ENCODE results near the gene NAT10.

Gene NAT10

GRCh38 chr11:34111722-34112270, 6.4 kb downstream of the NAT10 start:
- no peak for DNase-seq

- DNase-seq = no peak
Observed at GRCh38 chr11:34114014-34114413, 8.6 kb downstream of the NAT10 start.

GRCh38 chr11:34114471-34114870, 9.0 kb downstream of the NAT10 start:
- DNase-seq = no peak

- no peak for DNase-seq
Observed at GRCh38 chr11:34120651-34121050, 15.2 kb downstream of the NAT10 start.

GRCh38 chr11:34124885-34125668, 19.6 kb downstream of the NAT10 start:
- DNase-seq = no peak

GRCh38 chr11:34126959-34127848, 21.8 kb downstream of the NAT10 start:
- no peak for DNase-seq

- no peak for DNase-seq
Observed at GRCh38 chr11:34128824-34129223, 23.4 kb downstream of the NAT10 start.

GRCh38 chr11:34132261-34132965, 27.0 kb downstream of the NAT10 start:
- DNase-seq = no peak

GRCh38 chr11:34134765-34135164, 29.3 kb downstream of the NAT10 start:
- DNase-seq = no peak

- DNase-seq = no peak
Observed at GRCh38 chr11:34135439-34135838, 30.0 kb downstream of the NAT10 start.

GRCh38 chr11:34136420-34136819, 31.0 kb downstream of the NAT10 start:
- DNase-seq = no peak

- no peak for DNase-seq
Observed at GRCh38 chr11:34139346-34139745, 33.9 kb downstream of the NAT10 start.

- DNase-seq = no peak
Observed at GRCh38 chr11:34140149-34140548, 34.7 kb downstream of the NAT10 start.

- DNase-seq = no peak
Observed at GRCh38 chr11:34143048-34143447, 37.6 kb downstream of the NAT10 start.

- no peak for DNase-seq
Observed at GRCh38 chr11:34145073-34145472, 39.6 kb downstream of the NAT10 start.

- no peak for DNase-seq
Observed at GRCh38 chr11:34145847-34146381, 40.5 kb downstream of the NAT10 start.

GRCh38 chr11:34146411-34146810, 41.0 kb downstream of the NAT10 start:
- DNase-seq = no peak

- no peak for DNase-seq
Observed at GRCh38 chr11:34146866-34147265, 41.4 kb downstream of the NAT10 start.

- no peak for DNase-seq
Observed at GRCh38 chr11:34147581-34147980, 42.2 kb downstream of the NAT10 start.

- no peak for DNase-seq
Observed at GRCh38 chr11:34148504-34149165, 43.2 kb downstream of the NAT10 start.

GRCh38 chr11:34149274-34149673, 43.8 kb downstream of the NAT10 start:
- DNase-seq = no peak

- DNase-seq = no peak
Observed at GRCh38 chr11:34149786-34150185, 44.4 kb downstream of the NAT10 start.
